Measurements from ENCODE around the gene TIGIT. TPM values are rescaled to one million over a fixed set of nuclear protein-coding genes. Genes with fewer than 3 reads are reported as not detected.

Gene TIGIT
- total and polyA plus RNA-seq, 10 of the 15 experiments (the other 5 are each of a cell fraction or from before 2014, with no cell fraction given), result 0.08 to 4.7 (median 0.94) TPM

- TF ChIP-seq ZBTB4 (CRISPR knock-in tag; IDR thresholded peaks at IDR 0.05) (no peak), WRNIP1 (IDR thresholded peaks at IDR 0.05; ENCODE audit: borderline replicate concordance, low read depth, low read length) (no peak), IKZF1 (conservative IDR thresholded peaks at IDR 0.05) (no peak), NFYB (IDR thresholded peaks at IDR 0.05; ENCODE audit: insufficient read depth, low read depth, low read length) (no peak), ZNF687 (IDR thresholded peaks at IDR 0.05) (no peak), NFIC (IDR thresholded peaks at IDR 0.05; ENCODE audit: low read depth, low read length) (no peak), FOS (IDR thresholded peaks at IDR 0.05; ENCODE audit: borderline replicate concordance, extremely low read depth, insufficient read length) (no peak), YY1 (IDR thresholded peaks at IDR 0.05; ENCODE audit: low read depth, low read length) (no peak)
Observed at GRCh38 chr3:114260152-114260551, 33.7 kb upstream of the TIGIT start (continued).

Data from GM12878 (cell line).